Right lobe of liver (tissue), 6 donors: ENCODE data around the gene TXNDC8. TPM values are rescaled to one million over a fixed set of nuclear protein-coding genes. Genes with fewer than 3 reads are reported as not detected.
A peak's percentile ranks its signal among the peaks of the same experiment; 100 is the strongest.

Source experiments
- ATAC-seq, 4 donors: fragments of 200-7000 bp; cut with Tn5 transposase; one replicate each; pipeline ENCODE4 v1.9.1; 2020; ENCODE audit warnings: mild to moderate bottlenecking in 4 of 4, moderate library complexity in 4 of 4
- DNase-seq, 3 donors: peaks; one replicate each; pipeline ENCODE4 v3.0.0-alpha.2; 2020
- H3K27ac ChIP-seq, 3 donors: fragments of 200-600 bp; one replicate each; pipeline ENCODE4 v1.8.0; 2022
- H3K27me3 ChIP-seq, 2 donors: fragments of 200-600 bp; one replicate each; pipeline ENCODE4 v1.8.0; 2022
- H3K36me3 ChIP-seq, 4 donors: fragments of 200-600 bp; sonication (generic) in 1 of 4; one replicate each; pipeline versions ENCODE4 v1.5.1 to v1.8.0; 2017 to 2022; ENCODE audit warnings: control low read depth in 1 of 4
- H3K4me1 ChIP-seq, 4 donors: fragments of 200-600 bp; sonication (generic) in 1 of 4; one replicate each; pipeline versions ENCODE4 v1.5.1 to v1.8.0; 2017 to 2022; ENCODE audit warnings: control low read depth in 1 of 4
- H3K4me3 ChIP-seq, 3 donors: fragments of 200-600 bp; one replicate each; pipeline ENCODE4 v1.8.0; 2022
- H3K9me3 ChIP-seq, 4 donors: fragments of 200-600 bp; sonication (generic) in 1 of 4; one replicate each; pipeline versions ENCODE4 v1.5.1 to v1.8.0; 2017 to 2022; ENCODE audit warnings: control low read depth in 1 of 4
- CTCF ChIP-seq, 4 donors: fragments of 200-600 bp in 3 of 4; fragments of 450-650 bp in 1 of 4; IDR thresholded peaks; one replicate each; pipeline versions ENCODE4 v1.5.1 to v1.8.0; 2016 to 2022; ENCODE audit warnings: antibody characterized with exemption in 4 of 4, mild to moderate bottlenecking in 2 of 4
- POLR2A ChIP-seq: fragments of 450-650 bp; IDR thresholded peaks from one replicate; pipeline ENCODE4 v1.6.1; 2017; ENCODE audit warnings: antibody characterized with exemption, mild to moderate bottlenecking
- WGBS: methylation state at CpG from one replicate; pipeline ENCODE4 v1.1.6; 2018; ENCODE audit warnings: low coverage, low lambda C conversion rate; ENCODE audit not compliant: insufficient coverage; ENCODE audit errors: missing lambda C conversion rate; 5-methylcytosine and 5-hydroxymethylcytosine counted together
- intact Hi-C, 2 donors: fragments of 100-400 bp; cut with DNase I; formaldehyde crosslinking; loops; one replicate each; pipeline versions ENCODE4 v1.11.2 to v1.14.1; 2022
- total RNA-seq, 6 experiments: library from RNA; depleted of rRNA in 2 of 6; stranded (reverse); fragments of >200 nt in 2 of 6; fragmentation: NEBNext Ultra II Directional in 3 of 6; extraction: Animal tissue kit (Norgen Biotek cat#: 25700) in 3 of 6; gene quantifications; one replicate each; pipeline versions ENCODE4 v1.1.0 to v1.2.4, GENCODE V29; 2016 to 2023
- donor health status: DM: no; HTN: yes; CAD: no.
- donor health status: DM: no; HTN: no; CAD: no.
- donor health status: DM: no; HTN: no; CAD: no.
- donor health status: DM: no; HTN: yes; CAD: no.
- donor health status: DM: no; HTN: yes; CAD: no.

TXNDC8 gene
- total RNA-seq, 6 experiments from 2014 or later = not detected

- WGBS = 88% methylated on average over 3 of the region's 3 CpGs
- H3K9me3 ChIP-seq = no peaks in the 10 kb centered on the region
- H3K27ac ChIP-seq = no peak overlapping the region
- no peaks in the 10 kb centered on the region for H3K27me3 ChIP-seq
- ATAC-seq = no peak
- DNase-seq = no peak
- H3K4me1 ChIP-seq = no peaks in the 10 kb centered on the region
- no peaks in the 10 kb centered on the region for H3K36me3 ChIP-seq
- H3K4me3 ChIP-seq = no peak overlapping the region
- intact Hi-C loops = no loop called here
- TF ChIP-seq CTCF (IDR thresholded peaks at IDR 0.05) (no peak), POLR2A (no peak)
These were observed 4.9 kb downstream of the TXNDC8 start for GRCh38 chr9:110332766-110333165.

GRCh38 chr9:110330484-110331105 lies 7.1 kb downstream of the TXNDC8 start:
- intact Hi-C loops = no loop called here
- Histone ChIP-seq H3K9me3 (no peaks in the 10 kb centered on the region), H3K4me1 (no peaks in the 10 kb centered on the region), H3K36me3 (no peaks in the 10 kb centered on the region), H3K4me3 (no peak overlapping the region), H3K27me3 (no peaks in the 10 kb centered on the region), H3K27ac (no peak overlapping the region)
- TF ChIP-seq CTCF (IDR thresholded peaks at IDR 0.05) (no peak), POLR2A (no peak)
- DNase-seq (no peak), ATAC-seq (no peak)
- 78% methylated on average over 1 of the region's 1 CpG for WGBS

- no peaks in the 10 kb centered on the region for H3K27me3 ChIP-seq
- no peak overlapping the region for H3K4me3 ChIP-seq
- H3K36me3 ChIP-seq = no peaks in the 10 kb centered on the region
- TF ChIP-seq POLR2A (no peak), CTCF (IDR thresholded peaks at IDR 0.05) (no peak)
- intact Hi-C loops = no loop called here
- DNase-seq = no peak
- H3K27ac ChIP-seq = no peak overlapping the region
- H3K4me1 ChIP-seq = no peaks in the 10 kb centered on the region
- ATAC-seq = peak in 1 of 4 donors; percentile 42
- no peaks in the 10 kb centered on the region for H3K9me3 ChIP-seq
- 60% methylated on average over 4 of the region's 5 CpGs for WGBS
These were observed 7.9 kb downstream of the TXNDC8 start for GRCh38 chr9:110329639-110330230.

GRCh38 chr9:110328763-110329162 lies 8.9 kb downstream of the TXNDC8 start:
- Histone ChIP-seq H3K4me3 (no peak overlapping the region), H3K36me3 (no peaks in the 10 kb centered on the region), H3K4me1 (no peaks in the 10 kb centered on the region), H3K9me3 (no peaks in the 10 kb centered on the region), H3K27me3 (no peaks in the 10 kb centered on the region), H3K27ac (no peak overlapping the region)
- WGBS = no CpG with 5 or more reads among the region's 1 CpG
- no peak for TF ChIP-seq CTCF (IDR thresholded peaks at IDR 0.05)
- TF ChIP-seq POLR2A = no peak
- ATAC-seq = no peak
- intact Hi-C loops = no loop called here
- DNase-seq = no peak
